Measurements from ENCODE around the gene FAIM2.
"Not testable (repeated sequence)": the region's sequence is repeated elsewhere in the genome, so short reads cannot be mapped to it uniquely, and the experiment has no call there.

The FAIM2 gene

DNA sequence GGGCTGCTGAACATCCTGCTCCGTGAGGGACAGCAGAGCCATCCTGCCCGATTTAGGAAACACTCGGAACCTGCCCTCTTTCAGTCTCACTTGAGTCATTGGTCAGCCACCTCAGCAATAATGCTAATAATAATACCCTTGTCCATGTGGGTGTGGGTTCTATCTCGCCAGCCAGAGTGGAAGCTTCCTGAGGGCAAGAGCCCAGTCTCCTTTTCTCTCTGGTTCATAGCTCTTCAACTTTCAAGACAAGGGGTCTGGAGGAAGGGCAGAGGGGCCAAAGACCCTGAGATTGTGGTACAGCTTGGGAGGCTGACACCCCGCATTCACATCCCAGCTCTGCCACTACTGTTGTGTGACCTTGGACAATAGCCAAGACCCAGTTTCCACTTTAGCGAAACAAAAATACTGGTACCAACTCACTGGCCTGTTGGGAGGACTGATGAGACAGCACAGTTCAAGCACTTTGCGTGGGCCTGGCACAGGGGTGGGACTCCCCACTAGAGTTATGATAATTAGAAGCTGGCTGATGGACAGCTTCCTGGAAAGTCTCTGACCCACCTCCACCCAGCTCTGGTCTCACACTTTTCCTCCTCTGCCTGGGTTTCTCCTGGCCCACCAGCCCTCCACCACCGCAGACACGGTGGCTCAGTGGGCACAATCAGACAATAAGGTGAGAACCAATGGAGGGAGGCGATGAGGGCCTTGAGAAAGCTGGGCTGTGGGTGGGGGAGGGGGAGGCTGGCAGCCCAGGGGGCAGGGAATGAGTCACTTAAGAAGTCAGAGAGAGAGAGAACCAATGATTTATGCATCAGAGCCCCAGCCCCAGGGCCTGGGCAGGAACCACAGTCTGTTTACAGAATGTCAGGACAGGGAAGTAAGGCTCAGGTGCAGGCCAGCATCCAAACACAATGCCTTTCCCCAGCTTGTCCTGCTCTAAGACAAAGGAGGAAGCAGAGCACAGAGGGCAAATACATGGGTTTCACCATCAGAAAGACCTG lies 9.6 kb downstream of the FAIM2 start:
- no peak for DNase-seq

GRCh38 chr12:49892732-49893317 lies 10.9 kb downstream of the FAIM2 start:
- DNase-seq = no peak

DNA sequence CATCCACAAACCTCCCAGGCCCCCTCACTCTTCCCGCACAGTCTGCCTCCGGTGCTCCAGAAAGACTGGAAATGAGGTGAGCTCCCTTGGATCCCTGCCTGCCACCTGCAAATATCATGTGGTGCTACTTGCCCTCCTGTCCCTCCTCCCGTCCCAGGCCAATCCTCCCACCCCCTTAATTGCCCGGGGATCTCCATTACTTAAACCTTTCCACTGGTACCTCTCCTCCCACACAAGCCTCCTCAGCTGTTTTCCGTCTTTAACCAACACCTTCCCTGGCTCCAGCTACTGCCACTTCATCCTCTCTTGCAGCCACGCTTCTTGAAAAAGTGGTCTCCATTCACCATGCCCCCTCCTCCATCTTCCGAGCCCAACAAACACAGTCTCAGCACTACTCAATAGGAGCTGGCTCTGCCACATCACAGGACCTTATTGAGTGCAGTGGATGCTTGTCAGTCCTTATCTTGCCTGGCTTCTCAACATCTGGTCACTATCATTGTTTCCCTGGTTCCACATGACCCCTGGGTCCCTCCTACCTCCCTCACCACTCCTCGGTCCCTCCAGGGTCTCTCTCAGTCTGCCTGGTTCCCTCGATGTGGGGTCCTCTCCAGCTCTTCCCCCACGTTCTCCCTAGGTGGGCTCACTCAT lies 11.5 kb downstream of the FAIM2 start:
- no peak for DNase-seq

GRCh38 chr12:49891476-49891875 lies 12.2 kb downstream of the FAIM2 start:
- no peak for DNase-seq

- DNase-seq = no peak
Observed at GRCh38 chr12:49891012-49891411, 12.7 kb downstream of the FAIM2 start.

DNA sequence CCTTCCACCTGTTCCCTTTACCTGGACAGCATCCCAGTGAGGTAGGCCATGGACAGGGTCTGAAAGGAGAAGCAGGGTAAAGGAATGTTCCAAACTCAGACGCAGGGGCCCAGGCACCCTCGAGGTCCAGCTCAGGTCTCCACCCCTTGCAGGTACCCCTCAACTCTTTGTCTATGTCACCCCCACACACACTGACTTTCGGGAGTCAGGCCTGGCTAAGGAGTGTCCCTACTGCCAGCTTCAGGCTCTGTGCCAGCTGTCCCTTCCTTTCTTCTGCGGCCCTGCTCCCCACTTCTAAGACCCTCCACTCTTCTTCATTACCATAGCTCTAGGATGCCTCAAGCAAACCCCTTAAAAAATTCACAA lies 13.6 kb downstream of the FAIM2 start:
- no peak for DNase-seq

- no peak for DNase-seq
Observed at GRCh38 chr12:49889361-49890095, 14.2 kb downstream of the FAIM2 start.

DNA sequence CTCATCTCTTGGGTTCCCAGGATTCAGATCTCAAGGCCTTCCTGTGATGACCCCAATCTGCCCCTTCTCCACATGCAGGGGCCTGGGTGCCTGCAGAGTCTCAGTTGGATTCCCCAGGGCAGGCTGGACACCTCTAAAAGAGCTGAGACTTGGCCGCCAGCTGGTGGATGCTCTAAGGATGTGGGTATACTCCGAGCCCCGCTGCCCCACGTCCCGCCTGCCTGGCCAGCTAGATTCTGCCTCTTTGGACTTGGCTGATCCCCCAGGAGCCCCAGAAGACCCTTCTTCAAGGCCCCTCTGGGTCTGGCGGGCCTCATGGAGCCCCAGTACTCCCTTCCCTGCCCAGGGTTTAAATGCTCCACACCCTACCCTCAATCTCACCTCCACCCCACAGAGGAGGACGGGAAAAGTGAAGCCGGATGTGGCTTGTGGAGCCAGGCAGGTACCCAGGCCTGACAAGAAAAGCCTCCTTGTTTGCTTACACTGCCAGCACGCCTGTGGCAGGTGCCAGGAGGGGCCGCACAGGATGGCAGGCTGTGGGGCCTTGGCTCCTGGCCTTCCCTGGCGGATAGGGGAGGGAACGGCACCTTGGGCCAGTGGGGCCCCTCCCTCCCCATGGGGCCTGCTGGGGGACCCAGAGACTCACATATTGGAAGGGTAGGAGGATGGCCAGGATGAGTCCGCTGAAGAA lies 15.1 kb downstream of the FAIM2 start:
- DNase-seq = no peak

DNA sequence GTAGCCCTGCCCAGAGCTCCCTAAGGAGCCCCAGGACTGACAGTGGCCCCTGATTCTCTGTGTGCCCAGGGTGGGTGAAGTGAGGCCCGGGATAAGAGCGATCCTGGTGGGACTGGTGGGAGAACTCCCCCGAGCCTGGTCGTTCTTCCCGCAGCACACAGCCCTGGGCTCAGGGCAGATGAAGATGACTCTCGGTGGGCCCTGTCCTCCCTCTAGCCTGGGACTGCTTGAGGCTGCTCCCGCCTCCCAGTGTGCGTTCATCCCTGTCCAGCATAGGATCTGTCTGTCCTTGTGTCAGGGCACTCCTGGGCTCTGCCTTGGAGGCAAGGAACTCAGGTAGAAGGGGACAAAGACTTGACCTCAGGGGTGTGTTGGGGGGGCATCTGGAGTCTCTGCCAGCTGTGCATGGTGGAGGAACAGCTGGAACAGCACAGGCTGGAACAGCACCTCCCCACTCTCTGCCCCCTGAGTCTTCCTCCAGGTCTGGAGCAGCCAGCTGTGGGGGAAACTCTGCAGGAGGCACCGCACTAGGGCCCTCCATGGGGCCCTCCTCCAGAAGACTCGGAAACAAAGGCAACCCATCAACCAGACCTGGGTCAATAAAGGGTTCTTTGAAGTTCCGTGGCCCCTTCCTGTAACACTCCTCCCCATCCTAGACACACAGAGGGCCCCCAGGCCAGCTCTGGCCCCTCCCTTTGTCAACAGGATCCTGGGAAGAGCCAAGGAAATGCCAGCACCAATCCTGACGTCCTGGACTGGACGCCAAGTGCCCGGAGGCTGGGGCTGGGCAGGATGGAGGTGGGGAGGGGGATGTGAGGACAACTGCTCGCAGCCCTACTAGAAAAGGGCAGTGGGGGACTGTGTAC lies 15.9 kb downstream of the FAIM2 start:
- no peak for DNase-seq

GRCh38 chr12:49887091-49887490 lies 16.6 kb downstream of the FAIM2 start:
- no peak for DNase-seq

DNA sequence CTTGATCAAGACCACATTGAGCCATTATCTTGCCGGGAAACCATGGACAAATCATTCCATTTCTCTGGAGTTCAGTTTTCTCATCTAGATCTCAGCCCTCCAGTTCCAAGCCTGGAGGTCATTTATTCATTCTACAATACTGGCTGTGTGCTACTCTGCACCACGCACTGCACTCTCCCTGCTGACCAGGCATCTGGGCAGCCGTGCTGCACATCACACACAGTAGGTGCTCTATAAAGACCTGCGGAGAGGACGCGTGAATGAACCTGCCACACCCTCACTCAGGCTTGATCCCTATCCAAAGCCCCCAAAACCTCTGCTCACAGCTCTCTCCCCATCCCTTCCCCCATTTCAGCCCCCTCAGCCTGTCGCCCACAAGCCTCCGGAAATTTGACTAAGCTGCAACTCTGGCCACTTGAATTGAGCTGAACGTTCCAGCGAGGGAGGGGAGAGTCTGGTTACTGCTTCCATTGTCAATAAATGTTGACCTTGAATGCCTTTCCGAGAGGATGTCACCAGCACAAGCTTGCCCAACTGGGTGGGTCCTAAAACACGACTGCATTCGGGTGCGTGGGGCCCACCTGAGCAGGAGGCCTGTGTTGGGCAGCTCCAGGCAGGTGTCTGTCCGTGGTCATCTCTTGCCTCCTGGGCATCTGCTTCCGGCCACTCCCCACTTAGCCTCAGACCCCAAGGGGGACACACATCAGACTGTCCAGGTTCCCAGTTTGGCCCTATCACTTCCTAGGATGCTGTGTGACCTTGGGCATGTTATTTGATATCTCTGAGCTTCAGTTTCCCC lies 17.8 kb downstream of the FAIM2 start:
- DNase-seq = no peak

- no peak for DNase-seq
Observed at GRCh38 chr12:49885118-49885517, 18.6 kb downstream of the FAIM2 start.

GRCh38 chr12:49882851-49883464 lies 20.7 kb downstream of the FAIM2 start:
- no peak for DNase-seq

- no peak for DNase-seq
Observed at GRCh38 chr12:49882248-49882850, 21.4 kb downstream of the FAIM2 start.

DNA sequence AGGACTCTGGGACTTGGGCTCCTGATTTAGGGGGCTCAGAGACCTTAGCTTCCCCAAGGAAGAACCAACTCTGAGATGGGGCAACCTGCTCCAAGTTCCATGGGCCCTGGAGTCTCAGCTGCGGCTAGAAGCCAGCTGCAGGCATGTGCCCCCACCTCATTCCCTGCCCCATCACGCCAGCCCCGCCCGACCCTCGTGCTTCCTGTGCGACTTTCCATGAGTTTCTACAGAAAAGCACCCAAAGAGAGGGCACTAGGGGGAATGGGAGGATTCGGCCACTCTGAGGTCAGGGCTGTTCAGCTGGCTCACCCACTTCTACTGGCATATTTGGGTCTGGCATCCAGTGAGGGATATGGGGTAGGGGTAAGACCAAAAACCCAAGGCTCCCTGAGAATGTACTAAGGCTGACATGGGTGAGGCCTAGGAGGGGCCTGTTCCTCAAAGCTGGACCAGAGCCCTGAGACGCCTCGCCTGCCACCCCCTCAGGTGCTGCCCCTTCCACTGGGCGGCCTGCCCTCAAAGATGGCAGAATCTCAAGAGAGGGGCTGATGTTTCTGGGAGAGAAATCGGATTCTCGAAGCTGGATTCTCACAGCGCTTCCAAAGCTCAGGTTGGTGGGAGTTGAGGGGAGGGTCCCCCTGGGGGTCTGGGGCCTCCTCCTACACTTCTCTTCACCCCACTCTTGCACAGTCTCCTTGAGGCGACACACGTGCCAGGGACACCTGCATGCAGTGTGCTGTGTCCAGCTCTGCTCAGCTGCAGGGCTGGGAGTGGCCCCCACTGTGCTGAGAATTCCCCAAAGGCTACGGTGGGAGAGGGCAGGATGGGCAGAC lies 22.1 kb downstream of the FAIM2 start:
- no peak for DNase-seq

DNA sequence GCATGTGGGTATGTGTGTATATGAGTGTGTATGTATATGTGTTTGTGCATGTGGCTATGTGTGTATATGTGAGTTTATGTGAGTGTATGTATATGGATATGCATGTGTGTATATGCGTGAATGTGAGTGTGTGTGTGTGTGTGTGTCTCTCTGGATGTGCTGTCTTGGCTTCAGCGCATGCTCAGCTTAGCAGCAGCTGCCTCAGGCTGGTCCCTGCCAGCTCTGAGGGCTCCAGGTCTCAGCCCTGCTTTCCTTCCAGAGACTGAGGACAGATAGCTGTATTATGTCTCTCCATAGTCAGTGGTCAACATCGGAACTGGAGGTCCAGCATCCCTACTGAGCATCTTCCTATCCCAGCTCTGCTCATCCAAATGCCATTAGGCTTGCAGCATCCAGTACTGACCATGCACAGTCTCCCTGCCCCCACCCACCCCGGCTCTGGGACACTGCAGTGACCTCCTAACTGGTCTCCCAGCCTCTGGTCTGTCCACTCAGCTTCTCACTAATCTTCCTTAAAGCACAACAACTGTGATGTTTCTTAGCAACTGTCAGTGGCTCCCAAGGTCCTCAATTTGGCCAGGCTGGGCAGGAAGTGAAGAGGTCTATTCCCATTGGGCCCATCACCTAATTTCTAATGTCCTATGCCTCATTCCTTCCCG lies 22.8 kb downstream of the FAIM2 start:
- DNase-seq = no peak

- DNase-seq = not testable (repeated sequence)
Observed at GRCh38 chr12:49879065-49879464, 24.6 kb downstream of the FAIM2 start.

DNA sequence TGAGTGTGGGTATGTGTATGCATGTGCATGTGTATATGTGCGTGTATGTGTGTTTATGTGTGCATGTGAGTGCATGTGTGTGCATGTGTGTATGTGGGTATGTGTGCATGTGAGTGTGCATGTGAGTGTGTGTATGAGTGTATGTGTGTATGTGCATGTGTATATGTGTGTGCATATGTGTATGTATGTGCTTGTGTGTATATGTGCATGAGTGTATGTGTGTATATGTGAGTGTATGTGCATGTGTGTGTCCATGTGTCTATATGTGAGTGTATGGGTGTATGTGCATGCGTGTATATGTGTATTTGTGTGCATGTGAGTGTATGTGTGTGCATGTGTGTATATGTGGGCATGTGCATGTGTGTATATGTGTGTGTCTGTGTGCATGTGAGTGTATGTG lies 25.7 kb downstream of the FAIM2 start:
- DNase-seq = no peak

All from CD4-positive, alpha-beta T cell treated with Interleukin-4 for 4 hours (primary cell).